K562 (cell line): ENCODE data around the gene HSD17B1. TPM values are rescaled to one million over a fixed set of nuclear protein-coding genes. Genes with fewer than 3 reads are reported as not detected.

Experiments
- ARID2 ChIP-seq: fragments of 450-650 bp; IDR thresholded peaks from 2 replicates; pipeline ENCODE4 v1.6.1; 2017; ENCODE audit warnings: antibody characterized with exemption, mild to moderate bottlenecking
- ARNT ChIP-seq, 2 experiments: fragments of 450-650 bp; IDR thresholded peaks; 2 replicates each; pipeline ENCODE4 v1.6.1; 2016; ENCODE audit warnings: mild to moderate bottlenecking in 1 of 2
- ATF1 ChIP-seq, 2 experiments: fragments of 450-650 bp in 1 of 2; IDR thresholded peaks; 2 replicates each; pipeline ENCODE4 v1.6.1; 2016; ENCODE audit warnings: missing compliant biosample characterization in 1 of 2, missing genetic modification characterization in 1 of 2
- CXXC5 ChIP-seq: fragments of 250-450 bp; sonication (Bioruptor Pico); IDR thresholded peaks from 2 replicates; pipeline ENCODE4 v1.8.0; 2022; ENCODE audit warnings: inconsistent platforms, mild to moderate bottlenecking, moderate library complexity
- ESRRA ChIP-seq: fragments of 450-650 bp; IDR thresholded peaks from 2 replicates; pipeline ENCODE4 v1.6.1; 2014; ENCODE audit warnings: low read depth, mild to moderate bottlenecking, moderate library complexity, borderline replicate concordance
- FOXA3 ChIP-seq, 2 experiments: fragments of 450-650 bp in 1 of 2; sonication (generic) in 1 of 2; formaldehyde crosslinking; IDR thresholded peaks in 1 of 2; conservative IDR thresholded peaks in 1 of 2; 2 replicates each; pipeline versions ENCODE4 v1.4.0 to v1.8.0; 2020 to 2022; ENCODE audit warnings: mild to moderate bottlenecking in 2 of 2, missing genetic modification reagents in 1 of 2
- FOXK1 ChIP-seq: sonication (generic); formaldehyde crosslinking; IDR thresholded peaks from 2 replicates; pipeline ENCODE4 v1.8.0; 2022; ENCODE audit warnings: missing genetic modification reagents, mild to moderate bottlenecking, borderline replicate concordance
- GATAD2B ChIP-seq: fragments of 450-650 bp; IDR thresholded peaks from 2 replicates; pipeline ENCODE4 v1.6.1; 2017; ENCODE audit warnings: mild to moderate bottlenecking, borderline replicate concordance
- HDAC2 ChIP-seq: fragments of 450-650 bp; IDR thresholded peaks from 2 replicates; pipeline ENCODE4 v1.6.1; 2016; ENCODE audit warnings: mild to moderate bottlenecking
- HOXB6 ChIP-seq: fragments of 250-450 bp; sonication (Bioruptor Pico); IDR thresholded peaks from 2 replicates; pipeline ENCODE4 v1.5.1; 2022; ENCODE audit warnings: mild to moderate bottlenecking, borderline replicate concordance
- L3MBTL2 ChIP-seq: fragments of 450-650 bp; IDR thresholded peaks from 2 replicates; pipeline ENCODE4 v1.6.1; 2016; ENCODE audit warnings: mild to moderate bottlenecking, moderate library complexity
- MAZ ChIP-seq, 2 experiments: fragments of 450-650 bp in 1 of 2; sonication (generic) in 1 of 2; formaldehyde crosslinking; IDR thresholded peaks in 1 of 2; conservative IDR thresholded peaks in 1 of 2; 2 replicates each; pipeline versions ENCODE4 v1.4.0 to v1.5.0; 2020; ENCODE audit warnings: mild to moderate bottlenecking in 1 of 2, missing genetic modification reagents in 1 of 2
- NONO ChIP-seq, 2 experiments: fragments of 200-400 bp in 1 of 2; fragments of 450-650 bp in 1 of 2; formaldehyde crosslinking in 1 of 2; IDR thresholded peaks; 2 replicates each; pipeline ENCODE4 v1.6.1; 2017; ENCODE audit warnings: low read depth in 2 of 2, mild to moderate bottlenecking in 2 of 2, moderate library complexity in 2 of 2, low read length in 1 of 2
- PML ChIP-seq: IDR thresholded peaks from 2 replicates; pipeline ENCODE4 v1.6.1; 2012; ENCODE audit warnings: low read length, inconsistent platforms
- RBBP5 ChIP-seq: fragments of 200-600 bp; sonication (generic); IDR thresholded peaks from 2 replicates; pipeline ENCODE4 v1.6.1; 2012; ENCODE audit warnings: borderline replicate concordance, mild to moderate bottlenecking, low read length, control low read depth, inconsistent platforms; ENCODE audit not compliant: insufficient read depth, poor library complexity, severe bottlenecking
- SMARCC2 ChIP-seq: fragments of 450-650 bp; IDR thresholded peaks from 2 replicates; pipeline ENCODE4 v1.6.1; 2017; ENCODE audit warnings: antibody characterized with exemption, moderate library complexity, mild to moderate bottlenecking, low read depth
- TCF3 ChIP-seq: sonication (generic); formaldehyde crosslinking; IDR thresholded peaks from 2 replicates; pipeline ENCODE4 v1.4.0; 2020; ENCODE audit warnings: mild to moderate bottlenecking, missing genetic modification reagents
- TEAD4 ChIP-seq, 2 experiments: sonication (generic) in 1 of 2; formaldehyde crosslinking in 1 of 2; IDR thresholded peaks; 2 replicates each; pipeline versions ENCODE4 v1.6.1 to v1.8.0; 2012 to 2022; ENCODE audit warnings: borderline replicate concordance in 1 of 2, inconsistent platforms in 1 of 2, low read length in 1 of 2, mild to moderate bottlenecking in 1 of 2, missing genetic modification reagents in 1 of 2
- ZEB2 ChIP-seq: fragments of 450-650 bp; IDR thresholded peaks from 2 replicates; pipeline ENCODE4 v1.6.1; 2016
- ZNF717 ChIP-seq: fragments of 250-450 bp; sonication (Bioruptor Pico); IDR thresholded peaks from 2 replicates; pipeline ENCODE4 v1.5.0; 2021
- ZNF785 ChIP-seq: fragments of 250-450 bp; sonication (Bioruptor Pico); IDR thresholded peaks from 2 replicates; pipeline ENCODE4 v1.4.0; 2020; ENCODE audit warnings: mild to moderate bottlenecking
- polyA plus RNA-seq, 8 experiments: library from polyadenylated mRNA; depleted of rRNA in 4 of 8; stranded (reverse) in 5 of 8; unstranded in 3 of 8; fragments of >200 nt; fragmentation: Nextera tagmentation in 2 of 8; fragmentation: Illumina TruSeq in 1 of 8; extraction: Ambion mirVana in 2 of 8; extraction: Trizol in 1 of 8; gene quantifications; 2 replicates each; pipeline versions ENCODE4 v1.2.1 to v1.2.3, GENCODE V29; 2011 to 2014; ENCODE audit warnings: inconsistent platforms in 1 of 8, missing spikeins in 1 of 8
- total RNA-seq, 7 experiments: library from RNA; depleted of rRNA in 6 of 7; stranded (reverse); fragments of >200 nt in 6 of 7; fragmentation: Illumina TruSeq in 2 of 7; extraction: Trizol in 2 of 7; gene quantifications; 2 replicates each; pipeline versions ENCODE4 v1.2.1 to v1.2.3, GENCODE V29; 2011 to 2021; ENCODE audit warnings: low replicate concordance in 1 of 7
- TF ChIP-seq, protein P1 (sequence below): fragments of 250-450 bp; sonication (Bioruptor Pico); IDR thresholded peaks from 2 replicates; pipeline ENCODE4 v1.9.0; 2021; ENCODE audit warnings: mild to moderate bottlenecking
- TF ChIP-seq, protein P2 (sequence below): fragments of 450-650 bp; IDR thresholded peaks from one replicate; pipeline ENCODE4 v1.6.1; 2018; ENCODE audit warnings: mild to moderate bottlenecking, moderate library complexity; ENCODE audit not compliant: partially characterized antibody
- TF ChIP-seq, protein P3 (sequence below): fragments of 450-650 bp; formaldehyde crosslinking; IDR thresholded peaks from 2 replicates; pipeline ENCODE4 v1.4.0; 2020; ENCODE audit warnings: mild to moderate bottlenecking, moderate library complexity

HSD17B1 gene
- total and polyA plus RNA-seq, 9 of the 15 experiments (the other 6 are each of a cell fraction or from before 2014, with no cell fraction given) = 0.55 to 21.1 (median 3.6) TPM

DNA sequence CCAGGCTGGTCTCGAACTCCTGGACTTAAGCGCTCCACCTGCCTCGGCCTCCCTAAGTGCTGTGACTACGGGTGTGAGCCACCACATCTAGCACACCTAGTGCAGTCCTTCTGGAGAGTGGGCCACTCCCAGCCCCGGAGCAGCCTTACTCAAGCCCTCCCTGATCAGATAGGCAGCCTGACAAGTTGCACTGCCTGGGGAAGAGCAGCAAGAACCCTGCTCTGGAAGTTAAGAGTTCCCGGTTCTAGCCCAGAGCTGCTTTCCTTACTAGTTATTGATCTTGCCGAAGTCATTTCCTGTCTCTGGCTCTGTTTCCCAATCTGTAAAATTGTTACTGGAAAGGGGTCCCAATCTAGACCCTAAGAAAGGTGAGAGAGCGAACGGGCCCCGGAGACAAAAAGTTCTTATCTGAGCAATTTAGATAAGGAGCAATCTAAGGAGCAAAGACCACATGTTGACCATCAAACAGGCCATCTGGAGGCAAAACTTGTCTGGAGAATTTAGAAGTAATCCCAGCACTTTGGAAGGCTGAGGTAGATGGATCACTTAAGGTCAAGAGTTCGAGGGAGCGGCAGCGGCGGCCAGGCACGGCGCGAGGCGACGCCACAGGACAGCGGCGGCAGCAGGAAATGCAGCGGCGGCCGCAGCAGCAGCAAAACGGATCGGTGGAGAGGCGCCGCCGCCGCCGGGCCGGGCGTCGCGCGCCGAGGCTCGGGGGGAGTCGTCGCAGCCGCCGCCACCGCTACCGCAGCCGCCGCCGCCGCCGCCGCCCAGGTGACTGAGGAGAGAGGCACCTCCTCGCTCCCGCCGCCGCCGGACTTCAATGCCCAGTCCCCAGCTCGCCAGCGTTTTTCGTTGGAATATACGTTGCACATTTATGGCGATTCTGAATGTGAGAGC lies 21.0 kb upstream of the HSD17B1 start (continued):
- 0 out of 4 replicates have a peak, but pooled peaks of 1 of the 2 experiments have one; percentile 11 for TF ChIP-seq NONO (IDR thresholded peaks at IDR 0.05; ENCODE audit: low read depth in 2 of 2, low read length in 1 of 2)
- TF ChIP-seq TCF3 = peak; percentile 52
- TF ChIP-seq, protein P1, sequence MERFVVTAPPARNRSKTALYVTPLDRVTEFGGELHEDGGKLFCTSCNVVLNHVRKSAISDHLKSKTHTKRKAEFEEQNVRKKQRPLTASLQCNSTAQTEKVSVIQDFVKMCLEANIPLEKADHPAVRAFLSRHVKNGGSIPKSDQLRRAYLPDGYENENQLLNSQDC = peak; percentile 3; the same call in 1 of the 2 replicates
- peak; percentile 80 for TF ChIP-seq TEAD4 (IDR thresholded peaks at IDR 0.05; ENCODE audit: low read length)
- no peak for TF ChIP-seq TEAD4 (CRISPR knock-in tag; IDR thresholded peaks at IDR 0.05; ENCODE audit: borderline replicate concordance)
- TF ChIP-seq, protein P2, sequence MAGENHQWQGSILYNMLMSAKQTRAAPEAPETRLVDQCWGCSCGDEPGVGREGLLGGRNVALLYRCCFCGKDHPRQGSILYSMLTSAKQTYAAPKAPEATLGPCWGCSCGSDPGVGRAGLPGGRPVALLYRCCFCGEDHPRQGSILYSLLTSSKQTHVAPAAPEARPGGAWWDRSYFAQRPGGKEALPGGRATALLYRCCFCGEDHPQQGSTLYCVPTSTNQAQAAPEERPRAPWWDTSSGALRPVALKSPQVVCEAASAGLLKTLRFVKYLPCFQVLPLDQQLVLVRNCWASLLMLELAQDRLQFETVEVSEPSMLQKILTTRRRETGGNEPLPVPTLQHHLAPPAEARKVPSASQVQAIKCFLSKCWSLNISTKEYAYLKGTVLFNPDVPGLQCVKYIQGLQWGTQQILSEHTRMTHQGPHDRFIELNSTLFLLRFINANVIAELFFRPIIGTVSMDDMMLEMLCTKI = no peak
- TF ChIP-seq MAZ (CRISPR knock-in tag; conservative IDR thresholded peaks at IDR 0.05 in 1 of 2, IDR thresholded peaks at IDR 0.05 in 1 of 2) = 0 out of 4 replicates have a peak, but pooled peaks of 1 of the 2 experiments have one; percentile 26
- no peak for TF ChIP-seq ATF1 (CRISPR knock-in tag; IDR thresholded peaks at IDR 0.05)
- TF ChIP-seq ATF1 (tag; IDR thresholded peaks at IDR 0.05) = 0 out of 2 replicates have a peak, but pooled peaks have one; percentile 20
- peak; percentile 31 for TF ChIP-seq GATAD2B
- TF ChIP-seq ESRRA = peak; percentile 69; the same call in 1 of the 2 replicates
- TF ChIP-seq HDAC2 = peak; percentile 81
- TF ChIP-seq ARID2 = no peak
- no peak for TF ChIP-seq ZNF717 (CRISPR knock-in tag)
- TF ChIP-seq ZNF785 = no peak
- no peak for TF ChIP-seq PML
- TF ChIP-seq ARNT (IDR thresholded peaks at IDR 0.05) = peak in 1 of 2 experiments; percentile 70; a peak in 1 of 4 replicates
- TF ChIP-seq, protein P3, sequence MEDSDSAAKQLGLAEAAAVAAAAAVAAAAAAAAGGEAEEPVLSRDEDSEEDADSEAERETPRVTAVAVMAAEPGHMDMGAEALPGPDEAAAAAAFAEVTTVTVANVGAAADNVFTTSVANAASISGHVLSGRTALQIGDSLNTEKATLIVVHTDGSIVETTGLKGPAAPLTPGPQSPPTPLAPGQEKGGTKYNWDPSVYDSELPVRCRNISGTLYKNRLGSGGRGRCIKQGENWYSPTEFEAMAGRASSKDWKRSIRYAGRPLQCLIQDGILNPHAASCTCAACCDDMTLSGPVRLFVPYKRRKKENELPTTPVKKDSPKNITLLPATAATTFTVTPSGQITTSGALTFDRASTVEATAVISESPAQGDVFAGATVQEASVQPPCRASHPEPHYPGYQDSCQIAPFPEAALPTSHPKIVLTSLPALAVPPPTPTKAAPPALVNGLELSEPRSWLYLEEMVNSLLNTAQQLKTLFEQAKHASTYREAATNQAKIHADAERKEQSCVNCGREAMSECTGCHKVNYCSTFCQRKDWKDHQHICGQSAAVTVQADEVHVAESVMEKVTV = no peak
- no peak for TF ChIP-seq HOXB6 (CRISPR knock-in tag)
- TF ChIP-seq L3MBTL2 = peak; percentile 84
- TF ChIP-seq FOXA3 (CRISPR knock-in tag; conservative IDR thresholded peaks at IDR 0.05 in 1 of 2, IDR thresholded peaks at IDR 0.05 in 1 of 2) = 0 out of 4 replicates have a peak, but pooled peaks of 1 of the 2 experiments have one; percentile 10
- TF ChIP-seq FOXK1 (CRISPR knock-in tag) = no peak
- TF ChIP-seq ZEB2 = peak; percentile 54; the same call in 1 of the 2 replicates
- TF ChIP-seq SMARCC2 = 0 out of 2 replicates have a peak, but pooled peaks have one; percentile 38
- TF ChIP-seq CXXC5 (CRISPR knock-in tag) = peak; percentile 91
- peak; percentile 57 for TF ChIP-seq RBBP5
